Naive thymus-derived CD4-positive, alpha-beta T cell (primary cell): ENCODE results near the gene IFRD2. TPM values are rescaled to one million over a fixed set of nuclear protein-coding genes. Genes with fewer than 3 reads are reported as not detected.
A peak's percentile ranks its signal among the peaks of the same experiment; 100 is the strongest.

Source experiments
- ATAC-seq: fragments of 150-1000 bp; cut with Tn5 transposase; 2 replicates; pipeline ENCODE4 v1.10.0; 2021; ENCODE audit warnings: mild to moderate bottlenecking, moderate library complexity
- CTCF ChIA-PET: fragments of 350-600 bp; sonication (Branson Sonifier 250); formaldehyde crosslinking; loops from one replicate; lab custom pipeline; 2021; ENCODE audit warnings: antibody characterized with exemption; lab: Charles Lee
- POLR2A ChIA-PET: fragments of 350-600 bp; sonication (Branson Sonifier 250); formaldehyde crosslinking; loops from one replicate; lab custom pipeline; 2021; ENCODE audit warnings: antibody characterized with exemption, inconsistent platforms; lab: Charles Lee
- DNase-seq, 9 donors: peaks; one replicate each; pipeline versions ENCODE4 v3.0.0 to v3.0.0-alpha.2; 2020 to 2022; ENCODE audit warnings: mixed read lengths in 1 of 9
- H3K27ac ChIP-seq: one replicate; pipeline ENCODE4 v1.7.0; 2013; ENCODE audit warnings: mild to moderate bottlenecking, low read depth, low read length, moderate library complexity
- H3K27me3 ChIP-seq, 2 donors: one replicate each; pipeline ENCODE4 v1.7.0; 2013; ENCODE audit warnings: low read length in 2 of 2, mild to moderate bottlenecking in 2 of 2, moderate library complexity in 2 of 2; ENCODE audit not compliant: control insufficient read depth in 2 of 2, insufficient read depth in 2 of 2
- H3K36me3 ChIP-seq, 3 experiments: 1 replicate in 2 of 3; 2 replicates in 1 of 3; pipeline ENCODE4 v1.7.0; 2013; ENCODE audit warnings: low read length in 3 of 3, mild to moderate bottlenecking in 3 of 3, moderate library complexity in 1 of 3; ENCODE audit not compliant: insufficient read depth in 3 of 3, control insufficient read depth in 2 of 3
- H3K4me1 ChIP-seq, 2 donors: one replicate each; pipeline ENCODE4 v1.7.0; 2013; ENCODE audit warnings: low read length in 2 of 2, mild to moderate bottlenecking in 2 of 2, moderate library complexity in 1 of 2; ENCODE audit not compliant: control insufficient read depth in 2 of 2, insufficient read depth in 2 of 2
- H3K4me3 ChIP-seq: 2 replicates; pipeline ENCODE4 v1.7.0; 2013; ENCODE audit warnings: mild to moderate bottlenecking, low read length
- H3K9me3 ChIP-seq, 3 experiments: 1 replicate in 2 of 3; 2 replicates in 1 of 3; pipeline ENCODE4 v1.7.0; 2013; ENCODE audit warnings: low read length in 3 of 3; ENCODE audit not compliant: control insufficient read depth in 2 of 3
- H3K27ac Mint-ChIP-seq, 9 donors: one replicate each; pipeline ENCODE4 v1.8.0; 2020 to 2022; ENCODE audit warnings: mixed read lengths in 9 of 9, mild to moderate bottlenecking in 8 of 9, moderate library complexity in 5 of 9, inconsistent platforms in 2 of 9
- H3K27me3 Mint-ChIP-seq, 5 donors: one replicate each; pipeline ENCODE4 v1.8.0; 2021 to 2022; ENCODE audit warnings: mixed read lengths in 5 of 5, mild to moderate bottlenecking in 1 of 5
- H3K36me3 Mint-ChIP-seq, 5 donors: one replicate each; pipeline ENCODE4 v1.8.0; 2020 to 2022; ENCODE audit warnings: mixed read lengths in 5 of 5, mild to moderate bottlenecking in 3 of 5, inconsistent platforms in 1 of 5
- H3K4me1 Mint-ChIP-seq, 7 donors: one replicate each; pipeline ENCODE4 v1.8.0; 2020 to 2022; ENCODE audit warnings: mixed read lengths in 7 of 7, mild to moderate bottlenecking in 3 of 7, inconsistent platforms in 1 of 7
- H3K4me3 Mint-ChIP-seq, 10 donors: one replicate each; pipeline ENCODE4 v1.8.0; 2020 to 2022; ENCODE audit warnings: mild to moderate bottlenecking in 10 of 10, mixed read lengths in 10 of 10, moderate library complexity in 6 of 10, inconsistent platforms in 2 of 10
- H3K9me3 Mint-ChIP-seq, 11 donors: one replicate each; pipeline ENCODE4 v1.8.0; 2020 to 2022; ENCODE audit warnings: mixed read lengths in 11 of 11, mild to moderate bottlenecking in 4 of 11, inconsistent platforms in 1 of 11, moderate library complexity in 1 of 11
- intact Hi-C, 2 donors: fragments of 100-400 bp; cut with micrococcal nuclease; formaldehyde crosslinking; loops; one replicate each; pipeline ENCODE4 v1.15.1; 2023
- polyA plus RNA-seq, 2 donors: library from polyadenylated mRNA; unstranded; fragments of 300-500 nt; fragmentation: Illumina TruSeq; gene quantifications; one replicate each; pipeline ENCODE4 v1.2.3, GENCODE V29; 2021
- total RNA-seq, 6 experiments: library from RNA in 5 of 6; stranded (reverse) in 5 of 6; gene quantifications; 1 replicate in 5 of 6; 2 replicates in 1 of 6; pipeline ENCODE4 v1.2.3 and lab custom pipeline; 2021 to 2026

Gene IFRD2
- total and polyA plus RNA-seq, 7 experiments from 2014 or later = 53.7 to 85.1 (median 64.7) TPM

- POLR2A ChIA-PET = interaction anchor here (0.8 to 1.9 kb wide), 2 partner anchors 8 to 14 kb away, joined by 4 to 6 read pairs; no protein-coding TSS in a partner anchor
These were observed 41.0 kb downstream of the IFRD2 start for GRCh38 chr3:50251220-50251619.

GRCh38 chr3:50250514-50250913, 41.7 kb downstream of the IFRD2 start:
- Mint-ChIP-seq H3K36me3 (peaks cover 0 to 11% (median 0%) of the 10 kb centered on the region in 5 donors), H3K4me3 (peak overlapping the region in 3 of 10 donors; percentile 17 to 40 (median 29)), H3K9me3 (no peaks in the 10 kb centered on the region), H3K27ac (peak overlapping the region in 7 of 9 donors; percentile 18 to 96 (median 70)), H3K27me3 (no peaks in the 10 kb centered on the region), H3K4me1 (peaks cover 30 to 60% (median 47%) of the 10 kb centered on the region in 7 donors)
- ChIA-PET CTCF (interaction anchor here (0.6 to 2.3 kb wide), 6 partner anchors 9 to 58 kb away, joined by 3 to 12 read pairs (median 5); partner anchors contain the start of gene GNAI2), POLR2A (interaction anchor here (0.7 to 15.6 kb wide), 3 partner anchors 11 to 19 kb away, joined by 3 to 253 read pairs (median 3); partner anchors contain the start of gene GNAI2)
- H3K27ac ChIP-seq = peak overlapping the region; percentile 88
- no peaks in the 10 kb centered on the region for H3K9me3 ChIP-seq
- DNase-seq = no peak
- no peaks in the 10 kb centered on the region for H3K27me3 ChIP-seq
- H3K4me1 ChIP-seq = peaks cover 34 to 57% of the 10 kb centered on the region in 2 donors
- no peak overlapping the region for H3K4me3 ChIP-seq
- ATAC-seq = no peak
- peaks cover 6 to 72% (median 12%) of the 10 kb centered on the region in 3 experiments for H3K36me3 ChIP-seq
- intact Hi-C loops = no loop called here

More at GRCh38 chr3:50251220-50251619, 41.0 kb downstream of the IFRD2 start:
- CTCF ChIA-PET = no interaction called here
- H3K27ac Mint-ChIP-seq = peak overlapping the region in 7 of 9 donors; percentile 18 to 84 (median 46)
- no peaks in the 10 kb centered on the region for H3K9me3 ChIP-seq
- no peak for DNase-seq
- peaks cover 28 to 52% of the 10 kb centered on the region in 2 donors for H3K4me1 ChIP-seq
- no peaks in the 10 kb centered on the region for H3K9me3 Mint-ChIP-seq
- peak overlapping the region; percentile 6 for H3K27ac ChIP-seq
- H3K27me3 ChIP-seq = no peaks in the 10 kb centered on the region
- H3K4me3 Mint-ChIP-seq = no peak overlapping the region
- no peaks in the 10 kb centered on the region for H3K27me3 Mint-ChIP-seq
- ATAC-seq = no peak
- no peak overlapping the region for H3K4me3 ChIP-seq
- peaks cover 26 to 53% (median 43%) of the 10 kb centered on the region in 7 donors for H3K4me1 Mint-ChIP-seq
- H3K36me3 Mint-ChIP-seq = peaks cover 0 to 11% (median 0%) of the 10 kb centered on the region in 5 donors
- H3K36me3 ChIP-seq = peaks cover 6 to 77% (median 12%) of the 10 kb centered on the region in 3 experiments
- intact Hi-C loops = no loop called here

GRCh38 chr3:50249457-50249856, 42.8 kb downstream of the IFRD2 start:
- Mint-ChIP-seq H3K4me1 (peaks cover 37 to 71% (median 54%) of the 10 kb centered on the region in 7 donors), H3K27me3 (no peaks in the 10 kb centered on the region), H3K9me3 (no peaks in the 10 kb centered on the region), H3K4me3 (no peak overlapping the region), H3K36me3 (peaks cover 0 to 13% (median 0%) of the 10 kb centered on the region in 5 donors), H3K27ac (peak overlapping the region in 5 of 9 donors; percentile 25 to 96 (median 59))
- Histone ChIP-seq H3K36me3 (peaks cover 6 to 61% (median 8%) of the 10 kb centered on the region in 3 experiments), H3K4me3 (no peak overlapping the region), H3K4me1 (peaks cover 38 to 64% of the 10 kb centered on the region in 2 donors), H3K27me3 (no peaks in the 10 kb centered on the region), H3K27ac (peak overlapping the region; percentile 88), H3K9me3 (no peaks in the 10 kb centered on the region)
- DNase-seq = no peak
- POLR2A ChIA-PET = interaction anchor here (1.7 to 15.6 kb wide), 2 partner anchors 9 to 17 kb away, joined by 5 to 253 read pairs; partner anchors contain the start of gene GNAI2
- intact Hi-C loops = no loop called here
- CTCF ChIA-PET = interaction anchor here (1.3 to 2.3 kb wide), 5 partner anchors 10 to 57 kb away, joined by 4 to 12 read pairs (median 6); no protein-coding TSS in a partner anchor
- ATAC-seq = no peak

- peaks cover 43 to 72% of the 10 kb centered on the region in 2 donors for H3K4me1 ChIP-seq
- CTCF ChIA-PET = interaction anchor here (0.6 to 9.5 kb wide), 5 partner anchors 11 to 1005 kb away, joined by 3 to 211 read pairs (median 8); partner anchors contain the start of gene GNAI2
- no peak for ATAC-seq
- H3K27me3 ChIP-seq = no peaks in the 10 kb centered on the region
- Mint-ChIP-seq H3K27me3 (no peaks in the 10 kb centered on the region), H3K27ac (peak overlapping the region; percentile 44 to 96 (median 82)), H3K4me3 (peak overlapping the region in 5 of 10 donors; percentile 13 to 47 (median 26)), H3K36me3 (peaks cover 0 to 16% (median 0%) of the 10 kb centered on the region in 5 donors), H3K4me1 (peaks cover 48 to 76% (median 58%) of the 10 kb centered on the region in 7 donors), H3K9me3 (no peaks in the 10 kb centered on the region)
- H3K27ac ChIP-seq = peak overlapping the region; percentile 88
- DNase-seq = no peak
- H3K9me3 ChIP-seq = no peaks in the 10 kb centered on the region
- no peak overlapping the region for H3K4me3 ChIP-seq
- POLR2A ChIA-PET = interaction anchor here (0.8 to 15.6 kb wide), 5 partner anchors 8 to 89 kb away, joined by 3 to 253 read pairs (median 4); partner anchors contain the start of gene GNAI2
- intact Hi-C loops = no loop called here
- H3K36me3 ChIP-seq = peaks cover 6 to 55% (median 8%) of the 10 kb centered on the region in 3 experiments
These were observed 43.8 kb downstream of the IFRD2 start for GRCh38 chr3:50248387-50248786.

- peak overlapping the region; percentile 80 to 96 (median 95) for H3K27ac Mint-ChIP-seq
- intact Hi-C loops = loop anchor here (1.0 kb wide), 7 partner anchors 8 to 54 kb away; partner anchors contain the start of genes HYAL3 (in 2 of the 2) and NAA80 (in 2 of the 2)
- DNase-seq (peak in 8 of 9 donors; percentile 78 to 91 (median 84)), ATAC-seq (peak; percentile 82)
- Histone ChIP-seq H3K27ac (peak overlapping the region; percentile 88), H3K9me3 (no peaks in the 10 kb centered on the region), H3K36me3 (peaks cover 0 to 37% (median 0%) of the 10 kb centered on the region in 3 experiments), H3K4me3 (peak overlapping the region; percentile 52), H3K27me3 (no peaks in the 10 kb centered on the region), H3K4me1 (peaks cover 61 to 87% of the 10 kb centered on the region in 2 donors)
- no peaks in the 10 kb centered on the region for H3K27me3 Mint-ChIP-seq
- POLR2A ChIA-PET = interaction anchor here (0.6 to 15.6 kb wide), 13 partner anchors 8 to 1253 kb away, joined by 3 to 253 read pairs (median 4); partner anchors contain the start of genes GNAI2, HYAL3 and NAA80
- H3K4me1 Mint-ChIP-seq = peaks cover 55 to 90% (median 74%) of the 10 kb centered on the region in 7 donors
- H3K36me3 Mint-ChIP-seq = peaks cover 0 to 14% (median 0%) of the 10 kb centered on the region in 5 donors
- CTCF ChIA-PET = interaction anchor here (0.6 to 9.5 kb wide), 17 partner anchors 9 to 1680 kb away, joined by 3 to 211 read pairs (median 5); partner anchors contain the start of genes GNAI2 and IFRD2
- H3K4me3 Mint-ChIP-seq = peak overlapping the region; percentile 77 to 89 (median 82)
- H3K9me3 Mint-ChIP-seq = no peaks in the 10 kb centered on the region
These were observed 45.7 kb downstream of the IFRD2 start for GRCh38 chr3:50246517-50246954.
